Gastrocnemius medialis (tissue), 4 donors: ENCODE results near the gene PDZK1.

ENCODE experiments used
- CTCF ChIP-seq, 5 experiments: fragments of 450-650 bp in 3 of 5; fragments of 200-600 bp in 2 of 5; sonication (generic) in 2 of 5; IDR thresholded peaks in 4 of 5; conservative IDR thresholded peaks in 1 of 5; 1 replicate in 4 of 5; 2 replicates in 1 of 5; pipeline ENCODE4 v1.5.1; 2016 to 2019; ENCODE audit warnings: antibody characterized with exemption in 5 of 5, mild to moderate bottlenecking in 3 of 5, moderate library complexity in 3 of 5
- POLR2A ChIP-seq, 2 donors: fragments of 450-650 bp; IDR thresholded peaks; one replicate each; pipeline ENCODE4 v1.6.1; 2017; ENCODE audit warnings: antibody characterized with exemption in 2 of 2, mild to moderate bottlenecking in 2 of 2, moderate library complexity in 2 of 2

- no peak for TF ChIP-seq CTCF (IDR thresholded peaks at IDR 0.05 in 4 of 5, conservative IDR thresholded peaks at IDR 0.05 in 1 of 5)
- TF ChIP-seq POLR2A (IDR thresholded peaks at IDR 0.05): no peak
Observed at GRCh38 chr1:145736191-145736590, 29.0 kb upstream of the PDZK1 start.
